ENCODE measurements around the gene WNT5B. TPM values are rescaled to one million over a fixed set of nuclear protein-coding genes. Genes with fewer than 3 reads are reported as not detected.
A peak's percentile ranks its signal among the peaks of the same experiment; 100 is the strongest.

WNT5B gene
- total and polyA plus RNA-seq, 9 of the 15 experiments (the other 6 are each of a cell fraction or from before 2014, with no cell fraction given): 0.42 to 16.8 (median 5.4) TPM

GRCh38 chr12:1595026-1595561 lies 33.9 kb upstream of the WNT5B start (continued):
- TF ChIP-seq NRF1 (conservative IDR thresholded peaks at IDR 0.05 in 1 of 2, IDR thresholded peaks at IDR 0.05 in 1 of 2): peak; percentile 32 to 46; a peak in 2 of 4 replicates
- no peak for TF ChIP-seq ETV6 (IDR thresholded peaks at IDR 0.05; ENCODE audit: borderline replicate concordance in 1 of 2, low read depth in 2 of 2, low read length in 1 of 2)
- no peak for TF ChIP-seq ETV6 (CRISPR knock-in tag; IDR thresholded peaks at IDR 0.05; ENCODE audit: borderline replicate concordance)
- no peak for TF ChIP-seq GATAD2B (IDR thresholded peaks at IDR 0.05; ENCODE audit: borderline replicate concordance)
- no peak for TF ChIP-seq ZNF23 (CRISPR knock-in tag; IDR thresholded peaks at IDR 0.05)
- no peak for TF ChIP-seq MYC (IDR thresholded peaks at IDR 0.05; ENCODE audit: low read depth, low read length)
- TF ChIP-seq MYC (CRISPR knock-in tag; IDR thresholded peaks at IDR 0.05; ENCODE audit: borderline replicate concordance, low read depth): no peak
- no peak for TF ChIP-seq TFAM (CRISPR knock-in tag; conservative IDR thresholded peaks at IDR 0.05)
- TF ChIP-seq SIRT6 (IDR thresholded peaks at IDR 0.05; ENCODE audit: low read depth, low read length): no peak
- TF ChIP-seq MYNN (IDR thresholded peaks at IDR 0.05): no peak
- TF ChIP-seq MYNN (CRISPR knock-in tag; IDR thresholded peaks at IDR 0.05): no peak
- no peak for TF ChIP-seq AFF4 (CRISPR knock-in tag; IDR thresholded peaks at IDR 0.05)
- TF ChIP-seq HMGXB4 (CRISPR knock-in tag; IDR thresholded peaks at IDR 0.05): no peak
- no peak for TF ChIP-seq ZNF239 (CRISPR knock-in tag; IDR thresholded peaks at IDR 0.05)
- no peak for TF ChIP-seq CBX3 (IDR thresholded peaks at IDR 0.05; ENCODE audit: borderline replicate concordance in 1 of 2, low read length in 2 of 2)
- TF ChIP-seq ELF2 (CRISPR knock-in tag; IDR thresholded peaks at IDR 0.05): 0 out of 2 replicates have a peak, but pooled peaks have one; percentile 27
- peak; percentile 28 for TF ChIP-seq POLR2B (IDR thresholded peaks at IDR 0.05; ENCODE audit: low read depth, partially characterized antibody)
- TF ChIP-seq NCOA4 (IDR thresholded peaks at IDR 0.05; ENCODE audit: partially characterized antibody): no peak
- TF ChIP-seq AFF1 (IDR thresholded peaks at IDR 0.05; ENCODE audit: low read depth in 1 of 2, partially characterized antibody in 2 of 2): no peak
- no peak for TF ChIP-seq BMI1 (IDR thresholded peaks at IDR 0.05; ENCODE audit: low read length)
- no peak for TF ChIP-seq ZSCAN32 (CRISPR knock-in tag; IDR thresholded peaks at IDR 0.05)

All from K562 (cell line).